Endothelial cell of umbilical vein (primary cell): ENCODE data around the gene MYORG. TPM values are rescaled to one million over a fixed set of nuclear protein-coding genes. Genes with fewer than 3 reads are reported as not detected.

Experiments
- BruUV-seq: library from RNA; stranded (reverse); fragments of 400-500 nt; replicated peaks from 2 replicates; lab custom pipeline; 2021; lab: Mats Ljungman, UMichigan
- CTCF ChIA-PET: fragments of 300-600, 350-600 bp; sonication (Branson Sonifier 250); formaldehyde crosslinking; loops from one replicate; lab custom pipeline; 2021; ENCODE audit warnings: antibody characterized with exemption, inconsistent platforms; lab: Charles Lee
- POLR2A ChIA-PET: fragments of 300-600, 350-600 bp; sonication (Branson Sonifier 250); formaldehyde crosslinking; loops from one replicate; lab custom pipeline; 2021; ENCODE audit warnings: antibody characterized with exemption, inconsistent platforms; lab: Charles Lee
- DNase-seq: peaks from one replicate; pipeline ENCODE4 v3.0.0-alpha.2; 2011; ENCODE audit warnings: low read depth, low spot score
- FAIRE-seq: peaks from 2 replicates; lab custom pipeline; 2011; peaks lifted over from hg19 to GRCh38; lab: Jason Lieb, UNC
- H2AFZ ChIP-seq: 2 replicates; pipeline ENCODE4 v1.6.0; 2012; ENCODE audit warnings: low read depth, low read length, control low read depth, inconsistent platforms
- H3K27ac ChIP-seq: 2 replicates; pipeline ENCODE4 v1.5.1; 2011; ENCODE audit warnings: low read depth, mild to moderate bottlenecking, control low read depth, low read length, moderate library complexity; ENCODE audit not compliant: insufficient read depth
- H3K27me3 ChIP-seq, 2 experiments: 2 replicates each; pipeline versions ENCODE4 v1.6.0 to v1.6.1; 2011; ENCODE audit warnings: low read length in 2 of 2, mixed read lengths in 1 of 2; ENCODE audit not compliant: control insufficient read depth in 2 of 2, insufficient read depth in 2 of 2
- H3K36me3 ChIP-seq, 2 experiments: 2 replicates in 1 of 2; 3 replicates in 1 of 2; pipeline ENCODE4 v1.5.1; 2011; ENCODE audit warnings: low read length in 2 of 2, mild to moderate bottlenecking in 1 of 2, moderate library complexity in 1 of 2; ENCODE audit not compliant: control insufficient read depth in 2 of 2, insufficient read depth in 2 of 2; ENCODE audit errors: extremely low read depth in 1 of 2
- H3K4me1 ChIP-seq: 3 replicates; pipeline ENCODE4 v1.5.1; 2011; ENCODE audit warnings: mild to moderate bottlenecking, low read length; ENCODE audit not compliant: control insufficient read depth, insufficient read depth; ENCODE audit errors: extremely low read depth
- H3K4me2 ChIP-seq: 2 replicates; pipeline ENCODE4 v1.6.1; 2011; ENCODE audit warnings: low read length, control low read depth, mixed read lengths; ENCODE audit not compliant: insufficient read depth
- H3K4me3 ChIP-seq, 3 experiments: fragments of 200-600 bp in 1 of 3; sonication (generic), shearing (Covaris generic) in 1 of 3; replicated peaks in 1 of 3; 2 replicates each; pipeline ENCODE4 v1.5.1; 2011 to 2016; ENCODE audit warnings: control low read depth in 3 of 3, low read length in 3 of 3, mild to moderate bottlenecking in 2 of 3, inconsistent platforms in 1 of 3, low read depth in 1 of 3, moderate library complexity in 1 of 3; ENCODE audit not compliant: insufficient read depth in 1 of 3
- H3K79me2 ChIP-seq: 2 replicates; pipeline ENCODE4 v1.6.0; 2012; ENCODE audit warnings: low read length, inconsistent platforms; ENCODE audit not compliant: control insufficient read depth, insufficient read depth
- H3K9ac ChIP-seq: replicated peaks from 2 replicates; pipeline ENCODE3; 2011; ENCODE audit warnings: low read length, control low read depth; ENCODE audit not compliant: insufficient read depth; ENCODE audit errors: extremely low read depth
- H3K9me1 ChIP-seq: replicated peaks from 3 replicates; pipeline ENCODE4 v1.6.0; 2011; ENCODE audit warnings: mild to moderate bottlenecking, low read length; ENCODE audit not compliant: control insufficient read depth, insufficient read depth; ENCODE audit errors: extremely low read depth
- H3K9me3 ChIP-seq: replicated peaks from 2 replicates; pipeline ENCODE4 v1.5.1; 2012; ENCODE audit warnings: low read length, inconsistent platforms; ENCODE audit not compliant: control insufficient read depth, insufficient read depth
- H4K20me1 ChIP-seq: replicated peaks from 2 replicates; pipeline ENCODE3; 2011; ENCODE audit warnings: mild to moderate bottlenecking, low read length; ENCODE audit not compliant: control insufficient read depth, insufficient read depth; ENCODE audit errors: extremely low read depth
- EZH2 ChIP-seq: IDR thresholded peaks from 2 replicates; pipeline ENCODE4 v1.6.1; 2012; ENCODE audit warnings: borderline replicate concordance, low read depth, mild to moderate bottlenecking, moderate library complexity, low read length, inconsistent platforms; ENCODE audit not compliant: severe bottlenecking
- FOS ChIP-seq: IDR thresholded peaks from 2 replicates; pipeline ENCODE4 v1.6.1; 2011; ENCODE audit warnings: mild to moderate bottlenecking, low read length, moderate library complexity, borderline replicate concordance; ENCODE audit not compliant: insufficient read depth
- GATA2 ChIP-seq: IDR thresholded peaks from 2 replicates; pipeline ENCODE4 v1.7.0; 2011; ENCODE audit warnings: low read depth, mild to moderate bottlenecking, moderate library complexity, mixed read lengths, low read length; ENCODE audit not compliant: insufficient read length, insufficient read depth
- JUN ChIP-seq: IDR thresholded peaks from 2 replicates; pipeline ENCODE4 v1.6.1; 2011; ENCODE audit warnings: borderline replicate concordance, low read depth; ENCODE audit not compliant: insufficient read length, insufficient read depth
- MYC ChIP-seq: IDR thresholded peaks from one replicate; pipeline ENCODE4 v1.6.1; 2011; ENCODE audit warnings: mild to moderate bottlenecking, low read depth, low read length
- POLR2A ChIP-seq: IDR thresholded peaks from 2 replicates; pipeline ENCODE4 v1.6.1; 2012; ENCODE audit warnings: low read depth, mild to moderate bottlenecking, control low read depth, low read length
- POLR2AphosphoS5 ChIP-seq: IDR thresholded peaks from 2 replicates; pipeline ENCODE4 v1.6.1; 2012; ENCODE audit warnings: low read depth, mild to moderate bottlenecking, control low read depth, low read length, moderate library complexity; ENCODE audit not compliant: insufficient read depth
- dilution Hi-C: fragments of 300-500 bp; cut with MboI; formaldehyde crosslinking; loops from one replicate; pipeline ENCODE4 v1.15.0; 2019; ENCODE audit warnings: low sequenced_read_pairs; ENCODE audit not compliant: extremely low pct_ligation_motif_present
- intact Hi-C: fragments of 100-400 bp; cut with micrococcal nuclease; formaldehyde crosslinking; loops from one replicate; pipeline ENCODE4 v1.10.0; 2022
- polyA plus RNA-seq, 4 experiments: library from polyadenylated mRNA; depleted of rRNA in 3 of 4; stranded (reverse) in 3 of 4; unstranded in 1 of 4; fragments of >200 nt; gene quantifications; 2 replicates each; pipeline versions ENCODE4 v1.2.1 to v1.2.3, GENCODE V29; 2011 to 2012; ENCODE audit warnings: missing spikeins in 1 of 4
- total RNA-seq: library from RNA; stranded (reverse); gene quantifications from 2 replicates; pipeline ENCODE4 v1.2.3, GENCODE V29; 2021
- TF ChIP-seq, protein P1 (sequence below), 2 donors: IDR thresholded peaks; 1 replicate in 1 of 2; 2 replicates in 1 of 2; pipeline ENCODE4 v1.5.1; 2011; ENCODE audit warnings: low read length in 2 of 2, mild to moderate bottlenecking in 2 of 2, moderate library complexity in 2 of 2, control low read depth in 1 of 2, inconsistent platforms in 1 of 2, low read depth in 1 of 2; ENCODE audit not compliant: insufficient read depth in 1 of 2; ENCODE audit errors: extremely low read depth in 1 of 2
- TF ChIP-seq, protein P2 (sequence below): IDR thresholded peaks from 2 replicates; pipeline ENCODE4 v1.6.1; 2011; ENCODE audit not compliant: insufficient read depth, insufficient read length

The MYORG gene
- total and polyA plus RNA-seq, 2 donors (not counting 3 experiments of a cell fraction or from before 2014, with no cell fraction given) = 2.8 to 7.0 TPM

DNA sequence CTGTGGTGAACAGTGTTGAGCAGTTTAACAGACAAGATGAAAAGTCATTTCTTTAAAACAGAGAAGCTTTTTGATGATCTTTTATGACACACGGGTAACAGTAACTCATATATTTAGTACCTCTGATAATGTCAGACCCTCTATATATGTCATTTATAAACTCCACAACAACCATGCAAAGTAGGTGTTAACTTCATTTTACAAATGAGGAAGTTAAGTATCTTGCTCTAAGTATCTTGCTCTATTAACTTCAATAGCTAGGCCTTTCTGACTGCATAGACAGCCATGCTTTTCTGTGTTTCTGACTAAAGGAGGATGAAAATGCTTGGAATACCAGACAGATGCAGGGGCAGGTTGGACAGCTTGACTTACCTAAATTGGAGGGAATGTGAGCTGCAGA lies 45.5 kb downstream of the MYORG start:
- no peak overlapping the region for H3K4me2 ChIP-seq
- FAIRE-seq = no peak
- dilution Hi-C loops = no loop called here

More for the DNA sequence above, 45.5 kb downstream of the MYORG start:
- H3K4me1 ChIP-seq = peaks cover 8% of the 10 kb centered on the region
- H4K20me1 ChIP-seq = no peaks in the 10 kb centered on the region
- DNase-seq = no peak
- no peak overlapping the region for H2AFZ ChIP-seq
- no peaks in the 10 kb centered on the region for H3K27me3 ChIP-seq
- BruUV-seq = no TSS peak
- no peak overlapping the region for H3K27ac ChIP-seq
- no peaks in the 10 kb centered on the region for H3K9me1 ChIP-seq
- intact Hi-C loops = no loop called here
- no peak for TF ChIP-seq FOS
- TF ChIP-seq POLR2A = no peak
- TF ChIP-seq, protein P1, sequence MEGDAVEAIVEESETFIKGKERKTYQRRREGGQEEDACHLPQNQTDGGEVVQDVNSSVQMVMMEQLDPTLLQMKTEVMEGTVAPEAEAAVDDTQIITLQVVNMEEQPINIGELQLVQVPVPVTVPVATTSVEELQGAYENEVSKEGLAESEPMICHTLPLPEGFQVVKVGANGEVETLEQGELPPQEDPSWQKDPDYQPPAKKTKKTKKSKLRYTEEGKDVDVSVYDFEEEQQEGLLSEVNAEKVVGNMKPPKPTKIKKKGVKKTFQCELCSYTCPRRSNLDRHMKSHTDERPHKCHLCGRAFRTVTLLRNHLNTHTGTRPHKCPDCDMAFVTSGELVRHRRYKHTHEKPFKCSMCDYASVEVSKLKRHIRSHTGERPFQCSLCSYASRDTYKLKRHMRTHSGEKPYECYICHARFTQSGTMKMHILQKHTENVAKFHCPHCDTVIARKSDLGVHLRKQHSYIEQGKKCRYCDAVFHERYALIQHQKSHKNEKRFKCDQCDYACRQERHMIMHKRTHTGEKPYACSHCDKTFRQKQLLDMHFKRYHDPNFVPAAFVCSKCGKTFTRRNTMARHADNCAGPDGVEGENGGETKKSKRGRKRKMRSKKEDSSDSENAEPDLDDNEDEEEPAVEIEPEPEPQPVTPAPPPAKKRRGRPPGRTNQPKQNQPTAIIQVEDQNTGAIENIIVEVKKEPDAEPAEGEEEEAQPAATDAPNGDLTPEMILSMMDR (IDR thresholded peaks at IDR 0.05; ENCODE audit: extremely low read depth in 1 of 2, insufficient read depth in 1 of 2, low read depth in 1 of 2, low read length in 2 of 2) = no peak
- no peak for TF ChIP-seq JUN
- TF ChIP-seq EZH2 = no peak
- no peak for TF ChIP-seq POLR2AphosphoS5
- TF ChIP-seq, protein P2, sequence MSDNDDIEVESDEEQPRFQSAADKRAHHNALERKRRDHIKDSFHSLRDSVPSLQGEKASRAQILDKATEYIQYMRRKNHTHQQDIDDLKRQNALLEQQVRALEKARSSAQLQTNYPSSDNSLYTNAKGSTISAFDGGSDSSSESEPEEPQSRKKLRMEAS = no peak
- TF ChIP-seq GATA2 = no peak
- no peak for TF ChIP-seq MYC
- no peaks in the 10 kb centered on the region for H3K36me3 ChIP-seq
- H3K9me3 ChIP-seq = no peaks in the 10 kb centered on the region
- ChIA-PET CTCF (interaction anchor here (1.3 to 6.9 kb wide), 6 partner anchors 16 to 260 kb away, joined by 3 to 152 read pairs (median 11); partner anchors contain the start of gene MYORG), POLR2A (no interaction called here)
- H3K9ac ChIP-seq = no peak overlapping the region
- no peak overlapping the region for H3K4me3 ChIP-seq
- peaks cover 11% of the 10 kb centered on the region for H3K79me2 ChIP-seq
